T-helper 2 cell treated with Interferon-gamma antibody and Interleukin-4, amounts not matched to agents 5 μg/mL and 100 μg/mL, for 36 hours (primary cell): ENCODE results near the gene ACTA2.

Experiments
- DNase-seq: peaks from one replicate; pipeline ENCODE4 v3.0.0; 2021; ENCODE audit warnings: low spot score
- H3K27ac Mint-ChIP-seq: one replicate; pipeline ENCODE4 v1.8.0; 2021; ENCODE audit warnings: mild to moderate bottlenecking, mixed read lengths
- H3K27me3 Mint-ChIP-seq: one replicate; pipeline ENCODE4 v1.8.0; 2021; ENCODE audit warnings: low read depth, mixed read lengths
- H3K36me3 Mint-ChIP-seq: one replicate; pipeline ENCODE4 v1.8.0; 2021; ENCODE audit warnings: low read depth, mixed read lengths
- H3K4me1 Mint-ChIP-seq: one replicate; pipeline ENCODE4 v1.8.0; 2021; ENCODE audit warnings: low read depth, mixed read lengths
- H3K4me3 Mint-ChIP-seq: one replicate; pipeline ENCODE4 v1.8.0; 2022; ENCODE audit warnings: mild to moderate bottlenecking, moderate library complexity, mixed read lengths
- H3K9me3 Mint-ChIP-seq: one replicate; pipeline ENCODE4 v1.8.0; 2021; ENCODE audit warnings: mixed read lengths

The ACTA2 gene

DNA sequence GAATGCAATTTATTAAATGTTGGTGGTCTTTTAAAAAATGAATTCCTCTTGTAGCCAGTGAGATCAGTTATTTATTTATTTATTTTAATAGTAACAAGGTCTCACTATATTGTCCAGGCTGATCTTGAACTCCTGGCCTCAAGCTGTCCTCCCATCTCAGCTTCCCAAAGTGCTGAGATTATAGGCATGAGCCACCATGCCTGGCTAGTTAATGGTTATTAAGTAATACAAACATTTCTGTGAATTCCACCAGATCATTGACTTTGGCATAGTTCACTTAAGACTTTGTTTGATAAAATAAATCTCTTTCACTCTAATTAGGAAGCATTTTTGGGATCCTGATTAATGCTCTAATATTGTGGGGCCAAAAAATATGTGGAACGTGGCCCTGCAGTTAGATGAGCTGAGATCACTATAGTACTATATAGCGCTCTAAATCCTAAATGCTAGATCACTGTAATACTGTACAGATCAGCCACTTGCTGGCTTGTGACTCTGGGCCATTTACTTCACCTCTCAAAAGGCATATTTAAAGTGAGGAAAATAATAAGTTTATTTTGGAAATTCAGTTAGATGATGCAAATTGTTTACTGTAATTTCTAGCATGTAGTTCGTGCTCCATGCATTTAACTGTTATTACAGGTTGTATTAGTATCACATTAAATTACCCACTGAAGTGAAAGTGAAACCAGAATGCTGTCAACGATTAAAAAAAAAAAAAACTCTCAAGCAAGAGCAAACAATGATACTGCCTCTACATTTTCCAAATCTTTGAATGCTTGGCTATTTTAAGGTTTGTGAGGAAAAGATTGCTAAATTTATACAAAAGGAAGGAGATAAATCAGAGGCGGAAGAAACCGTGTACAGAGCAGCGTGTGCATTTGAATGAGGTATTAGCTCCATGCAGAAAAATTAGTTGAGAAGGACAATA lies 22.1 kb upstream of the ACTA2 start:
- no peaks in the 10 kb centered on the region for H3K27me3 Mint-ChIP-seq
- H3K36me3 Mint-ChIP-seq, result peaks cover 10% of the 10 kb centered on the region
- DNase-seq, result no peak
- H3K27ac Mint-ChIP-seq, result peak overlapping the region; percentile 94
- H3K9me3 Mint-ChIP-seq, result peaks cover 2% of the 10 kb centered on the region
- H3K4me3 Mint-ChIP-seq, result peak overlapping the region; percentile 89
- H3K4me1 Mint-ChIP-seq, result peaks cover 23% of the 10 kb centered on the region

GRCh38 chr10:88974012-88974411 lies 21.4 kb upstream of the ACTA2 start:
- peaks cover 7% of the 10 kb centered on the region for H3K36me3 Mint-ChIP-seq
- DNase-seq, result no peak
- H3K4me3 Mint-ChIP-seq, result no peak overlapping the region
- peaks cover 21% of the 10 kb centered on the region for H3K4me1 Mint-ChIP-seq
- H3K27ac Mint-ChIP-seq, result no peak overlapping the region
- peaks cover 2% of the 10 kb centered on the region for H3K9me3 Mint-ChIP-seq
- peaks cover 3% of the 10 kb centered on the region for H3K27me3 Mint-ChIP-seq

GRCh38 chr10:88971221-88972061 lies 18.9 kb upstream of the ACTA2 start:
- Mint-ChIP-seq H3K9me3 (no peaks in the 10 kb centered on the region), H3K36me3 (peaks cover 4% of the 10 kb centered on the region), H3K27ac (no peak overlapping the region), H3K4me3 (no peak overlapping the region), H3K27me3 (peaks cover 3% of the 10 kb centered on the region), H3K4me1 (peaks cover 19% of the 10 kb centered on the region)
- DNase-seq, result no peak

DNA sequence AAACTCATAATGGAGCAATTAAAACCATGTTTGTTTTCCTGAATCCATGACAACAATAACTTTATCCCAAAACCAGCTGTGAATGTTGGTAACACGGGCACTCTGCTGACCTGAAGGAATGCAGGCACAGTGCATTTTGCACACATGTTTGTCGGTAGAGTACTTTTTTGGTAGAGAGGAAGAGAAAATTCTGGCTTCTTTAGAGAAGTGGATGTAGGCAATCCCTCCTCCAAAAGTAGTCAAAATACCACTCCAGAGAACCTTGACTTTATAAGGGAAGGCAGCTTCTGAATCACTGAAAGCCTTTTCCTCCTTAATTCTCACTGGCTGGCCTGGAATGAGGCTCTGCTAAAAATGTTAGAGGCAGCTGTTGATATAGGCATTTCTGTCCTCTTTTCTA lies 15.8 kb upstream of the ACTA2 start:
- no peak for DNase-seq
- Mint-ChIP-seq H3K9me3 (no peaks in the 10 kb centered on the region), H3K36me3 (peaks cover 1% of the 10 kb centered on the region)

DNA sequence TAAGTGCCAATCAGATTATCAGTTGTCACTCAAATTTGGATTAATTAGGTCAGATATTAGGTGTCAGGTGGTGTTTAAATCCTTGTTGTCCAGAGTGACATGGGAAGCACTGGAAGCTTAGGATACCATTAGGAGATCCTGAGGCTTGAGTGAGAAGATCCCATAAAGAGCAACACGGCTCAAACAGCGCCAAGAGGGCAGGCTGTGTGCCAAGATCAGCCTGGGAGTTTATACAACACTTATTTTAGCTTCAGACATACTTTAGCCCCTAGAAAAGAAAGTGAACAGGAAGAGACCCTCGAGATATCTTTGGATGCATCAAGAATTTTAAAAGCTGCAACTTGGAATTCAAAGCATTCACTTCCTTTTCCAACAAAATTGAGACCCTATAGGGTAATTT lies 14.2 kb upstream of the ACTA2 start:
- Mint-ChIP-seq H3K4me3 (no peak overlapping the region), H3K36me3 (peaks cover 3% of the 10 kb centered on the region), H3K4me1 (peaks cover 11% of the 10 kb centered on the region), H3K27ac (no peak overlapping the region), H3K9me3 (no peaks in the 10 kb centered on the region), H3K27me3 (peaks cover 9% of the 10 kb centered on the region)
- DNase-seq, result no peak

More for the DNA sequence above, 15.8 kb upstream of the ACTA2 start:
- Mint-ChIP-seq H3K4me1 (peaks cover 3% of the 10 kb centered on the region), H3K4me3 (no peak overlapping the region), H3K27me3 (peaks cover 7% of the 10 kb centered on the region), H3K27ac (no peak overlapping the region)

DNA sequence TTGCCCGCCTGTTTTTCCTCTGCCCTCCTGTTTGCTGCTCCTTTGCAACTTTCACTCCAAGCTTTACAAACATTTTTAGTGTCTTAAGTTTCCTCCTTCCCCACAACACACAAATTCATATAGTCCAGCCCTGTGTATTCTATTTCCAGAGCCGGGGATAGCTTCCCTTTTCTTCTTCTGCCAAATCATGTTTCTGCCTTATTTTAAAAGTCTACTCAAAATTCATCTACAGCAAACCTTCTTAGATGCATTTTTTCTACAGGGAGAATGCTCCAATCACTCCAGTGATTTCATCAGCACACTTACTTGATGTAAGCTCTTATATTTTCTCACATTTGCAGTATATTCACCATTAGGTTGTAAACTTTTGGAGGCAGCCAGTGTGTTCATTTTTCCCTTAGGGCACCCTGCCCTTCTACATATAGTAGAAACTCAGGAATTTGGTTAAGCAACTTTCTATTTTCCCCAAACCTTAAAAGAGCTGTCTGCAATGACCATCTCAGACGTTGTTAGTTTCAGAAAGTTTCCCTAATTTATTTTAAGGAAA lies 12.4 kb upstream of the ACTA2 start:
- peaks cover 9% of the 10 kb centered on the region for H3K27me3 Mint-ChIP-seq
- no peak for DNase-seq
- peaks cover 25% of the 10 kb centered on the region for H3K4me1 Mint-ChIP-seq
- H3K36me3 Mint-ChIP-seq, result peaks cover 3% of the 10 kb centered on the region
- H3K9me3 Mint-ChIP-seq, result no peaks in the 10 kb centered on the region
- H3K4me3 Mint-ChIP-seq, result no peak overlapping the region
- no peak overlapping the region for H3K27ac Mint-ChIP-seq

GRCh38 chr10:88964360-88964759 lies 11.8 kb upstream of the ACTA2 start:
- Mint-ChIP-seq H3K9me3 (no peaks in the 10 kb centered on the region), H3K27ac (no peak overlapping the region), H3K4me1 (peaks cover 25% of the 10 kb centered on the region), H3K36me3 (peaks cover 3% of the 10 kb centered on the region), H3K27me3 (peaks cover 6% of the 10 kb centered on the region), H3K4me3 (no peak overlapping the region)
- no peak for DNase-seq

- Mint-ChIP-seq H3K36me3 (peaks cover 3% of the 10 kb centered on the region), H3K4me1 (peaks cover 25% of the 10 kb centered on the region), H3K27me3 (peaks cover 6% of the 10 kb centered on the region), H3K4me3 (no peak overlapping the region), H3K9me3 (no peaks in the 10 kb centered on the region), H3K27ac (no peak overlapping the region)
- DNase-seq, result no peak
These were observed 10.7 kb upstream of the ACTA2 start for GRCh38 chr10:88963318-88963717.

DNA sequence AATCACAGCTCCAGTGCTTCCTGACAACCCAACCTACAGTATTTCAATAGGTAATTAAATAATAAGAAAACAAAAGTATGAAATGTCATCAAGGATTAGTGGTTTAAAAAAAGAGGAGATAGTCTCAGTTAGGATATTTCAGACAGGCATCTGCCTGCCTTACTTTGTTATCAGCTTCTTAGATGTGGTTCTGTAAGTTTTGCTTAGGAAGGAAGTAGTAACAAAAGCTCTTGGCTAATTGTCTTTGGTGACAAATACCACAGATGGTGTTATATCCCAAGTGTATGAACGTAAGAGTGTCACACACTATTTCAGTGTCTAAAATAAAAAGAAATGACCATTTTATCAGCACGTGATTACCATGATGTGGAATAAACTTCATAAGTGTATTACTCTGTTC lies 9.8 kb upstream of the ACTA2 start:
- peaks cover 6% of the 10 kb centered on the region for H3K27me3 Mint-ChIP-seq
- DNase-seq, result no peak
- no peaks in the 10 kb centered on the region for H3K9me3 Mint-ChIP-seq
- peak overlapping the region; percentile 76 for H3K4me3 Mint-ChIP-seq
- peaks cover 3% of the 10 kb centered on the region for H3K36me3 Mint-ChIP-seq
- H3K27ac Mint-ChIP-seq, result peak overlapping the region; percentile 55
- peaks cover 25% of the 10 kb centered on the region for H3K4me1 Mint-ChIP-seq

- H3K9me3 Mint-ChIP-seq, result no peaks in the 10 kb centered on the region
- no peak overlapping the region for H3K27ac Mint-ChIP-seq
- H3K36me3 Mint-ChIP-seq, result peaks cover 3% of the 10 kb centered on the region
- H3K4me1 Mint-ChIP-seq, result peaks cover 25% of the 10 kb centered on the region
- H3K4me3 Mint-ChIP-seq, result no peak overlapping the region
- no peak for DNase-seq
- peaks cover 6% of the 10 kb centered on the region for H3K27me3 Mint-ChIP-seq
These were observed 8.7 kb upstream of the ACTA2 start for GRCh38 chr10:88961266-88961665.

GRCh38 chr10:88960802-88961201 lies 8.2 kb upstream of the ACTA2 start:
- H3K4me1 Mint-ChIP-seq, result peaks cover 25% of the 10 kb centered on the region
- no peaks in the 10 kb centered on the region for H3K9me3 Mint-ChIP-seq
- H3K27me3 Mint-ChIP-seq, result peaks cover 6% of the 10 kb centered on the region
- H3K27ac Mint-ChIP-seq, result no peak overlapping the region
- peaks cover 3% of the 10 kb centered on the region for H3K36me3 Mint-ChIP-seq
- H3K4me3 Mint-ChIP-seq, result no peak overlapping the region
- peak; percentile 10 for DNase-seq

- H3K9me3 Mint-ChIP-seq, result no peaks in the 10 kb centered on the region
- peaks cover 23% of the 10 kb centered on the region for H3K4me1 Mint-ChIP-seq
- peaks cover 3% of the 10 kb centered on the region for H3K36me3 Mint-ChIP-seq
- no peak for DNase-seq
- H3K4me3 Mint-ChIP-seq, result no peak overlapping the region
- peaks cover 2% of the 10 kb centered on the region for H3K27me3 Mint-ChIP-seq
- no peak overlapping the region for H3K27ac Mint-ChIP-seq
These were observed 6.1 kb upstream of the ACTA2 start for GRCh38 chr10:88958721-88959120.

GRCh38 chr10:88957381-88957780 lies 4.8 kb upstream of the ACTA2 start:
- Mint-ChIP-seq H3K4me1 (peaks cover 22% of the 10 kb centered on the region), H3K36me3 (no peaks in the 10 kb centered on the region), H3K4me3 (no peak overlapping the region), H3K27me3 (no peaks in the 10 kb centered on the region), H3K9me3 (no peaks in the 10 kb centered on the region), H3K27ac (no peak overlapping the region)
- DNase-seq, result no peak
